Measurements from ENCODE around the gene PLCB1. TPM values are rescaled to one million over a fixed set of nuclear protein-coding genes. Genes with fewer than 3 reads are reported as not detected.

PLCB1 gene
- total RNA-seq, 3 donors from 2014 or later = 12.2 to 106 (median 30.5) TPM

DNA sequence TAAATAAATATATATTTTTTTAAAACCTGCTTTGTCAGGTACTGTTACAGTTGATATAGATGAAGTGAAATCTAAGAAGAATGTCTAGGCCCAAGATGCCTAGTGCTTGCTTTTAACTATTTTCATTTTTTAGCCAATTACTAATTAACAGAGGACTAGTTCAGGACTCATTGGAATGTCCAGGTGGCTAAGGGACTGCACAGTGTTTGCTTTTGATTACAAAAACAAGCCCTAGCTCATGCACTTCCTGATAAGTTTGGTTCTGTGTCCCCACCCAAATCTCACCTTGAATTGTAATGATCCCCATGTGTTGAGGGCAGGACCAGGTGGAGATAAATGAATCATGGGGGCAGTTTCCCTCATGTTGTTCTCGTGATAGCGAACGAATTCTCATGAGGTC, 417.1 kb downstream of the PLCB1 start:
- Histone ChIP-seq H3K4me3 (no peak overlapping the region), H3K36me3 (no peaks in the 10 kb centered on the region), H3K9me3 (no peaks in the 10 kb centered on the region), H3K27ac (no peak overlapping the region), H3K27me3 (no peaks in the 10 kb centered on the region), H3K4me1 (no peaks in the 10 kb centered on the region)
- no peak for DNase-seq (ENCODE audit: low spot score in 2 of 2)
- intact Hi-C loops (cut with DNase I; ENCODE audit: low total_unique reads) = no loop called here
- TF ChIP-seq POLR2A (IDR thresholded peaks at IDR 0.05) (no peak), POLR2AphosphoS5 (IDR thresholded peaks at IDR 0.05) (no peak)
- TF ChIP-seq, protein P1, sequence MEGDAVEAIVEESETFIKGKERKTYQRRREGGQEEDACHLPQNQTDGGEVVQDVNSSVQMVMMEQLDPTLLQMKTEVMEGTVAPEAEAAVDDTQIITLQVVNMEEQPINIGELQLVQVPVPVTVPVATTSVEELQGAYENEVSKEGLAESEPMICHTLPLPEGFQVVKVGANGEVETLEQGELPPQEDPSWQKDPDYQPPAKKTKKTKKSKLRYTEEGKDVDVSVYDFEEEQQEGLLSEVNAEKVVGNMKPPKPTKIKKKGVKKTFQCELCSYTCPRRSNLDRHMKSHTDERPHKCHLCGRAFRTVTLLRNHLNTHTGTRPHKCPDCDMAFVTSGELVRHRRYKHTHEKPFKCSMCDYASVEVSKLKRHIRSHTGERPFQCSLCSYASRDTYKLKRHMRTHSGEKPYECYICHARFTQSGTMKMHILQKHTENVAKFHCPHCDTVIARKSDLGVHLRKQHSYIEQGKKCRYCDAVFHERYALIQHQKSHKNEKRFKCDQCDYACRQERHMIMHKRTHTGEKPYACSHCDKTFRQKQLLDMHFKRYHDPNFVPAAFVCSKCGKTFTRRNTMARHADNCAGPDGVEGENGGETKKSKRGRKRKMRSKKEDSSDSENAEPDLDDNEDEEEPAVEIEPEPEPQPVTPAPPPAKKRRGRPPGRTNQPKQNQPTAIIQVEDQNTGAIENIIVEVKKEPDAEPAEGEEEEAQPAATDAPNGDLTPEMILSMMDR (IDR thresholded peaks at IDR 0.05) = no peak

DNA sequence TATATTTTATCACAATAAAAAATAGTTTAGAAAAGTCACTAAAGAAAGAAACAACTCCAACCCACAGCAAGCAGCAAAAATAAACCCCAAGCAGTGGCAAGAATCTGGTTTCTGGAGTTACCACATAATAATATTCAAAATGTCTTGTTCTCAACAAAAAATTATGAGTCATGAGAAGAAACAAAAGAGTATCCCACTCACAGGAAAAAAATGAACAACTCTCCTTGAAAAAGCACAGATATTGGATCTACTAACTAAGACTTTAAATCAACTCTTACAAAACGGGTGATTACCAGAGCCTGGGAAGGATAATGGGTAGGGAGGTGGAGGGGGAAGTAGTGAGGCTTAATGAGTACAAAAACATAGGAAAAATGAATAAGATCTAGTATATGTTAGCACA, 425.6 kb downstream of the PLCB1 start:
- peaks cover 5 to 24% of the 10 kb centered on the region in 2 donors for H3K9me3 ChIP-seq

DNA sequence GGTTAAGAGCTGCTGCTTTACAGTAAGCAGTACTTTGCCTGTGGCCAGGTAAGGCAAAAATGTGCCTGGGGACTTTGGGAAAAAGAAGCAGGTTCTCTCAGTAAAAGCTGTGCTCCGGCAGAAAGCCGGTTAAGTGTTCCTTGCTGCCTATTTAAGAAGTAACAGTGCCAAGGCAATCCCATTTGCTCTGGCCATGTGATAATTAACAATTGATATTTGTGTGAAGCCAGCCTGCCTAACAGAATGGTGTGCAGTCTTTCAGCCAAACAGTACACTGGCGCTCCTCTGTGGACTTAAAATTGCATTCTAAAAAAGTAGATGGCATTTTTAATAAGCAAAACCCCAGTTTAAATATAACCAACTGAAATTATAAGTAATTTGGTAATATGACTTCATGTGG, 430.3 kb downstream of the PLCB1 start:
- Histone ChIP-seq H3K36me3 (no peaks in the 10 kb centered on the region), H3K27ac (no peak overlapping the region), H3K9me3 (peaks cover 0 to 12% of the 10 kb centered on the region in 2 donors), H3K27me3 (no peaks in the 10 kb centered on the region), H3K4me1 (no peaks in the 10 kb centered on the region), H3K4me3 (no peak overlapping the region)
- no peak for DNase-seq (ENCODE audit: low spot score in 2 of 2)
- TF ChIP-seq POLR2A (IDR thresholded peaks at IDR 0.05) (no peak), POLR2AphosphoS5 (IDR thresholded peaks at IDR 0.05) (no peak)
- TF ChIP-seq, protein P1 (IDR thresholded peaks at IDR 0.05) = no peak
- intact Hi-C loops (cut with DNase I; ENCODE audit: low total_unique reads) = no loop called here

More for the DNA sequence above, 425.6 kb downstream of the PLCB1 start:
- no peaks in the 10 kb centered on the region for H3K27me3 ChIP-seq
- no peaks in the 10 kb centered on the region for H3K4me1 ChIP-seq
- no peak overlapping the region for H3K27ac ChIP-seq
- no peaks in the 10 kb centered on the region for H3K36me3 ChIP-seq
- intact Hi-C loops (cut with DNase I; ENCODE audit: low total_unique reads) = no loop called here
- no peak overlapping the region for H3K4me3 ChIP-seq
- no peak for DNase-seq (ENCODE audit: low spot score in 2 of 2)
- TF ChIP-seq POLR2A (IDR thresholded peaks at IDR 0.05) (no peak), POLR2AphosphoS5 (IDR thresholded peaks at IDR 0.05) (no peak)
- TF ChIP-seq, protein P1 (IDR thresholded peaks at IDR 0.05) = no peak

DNA sequence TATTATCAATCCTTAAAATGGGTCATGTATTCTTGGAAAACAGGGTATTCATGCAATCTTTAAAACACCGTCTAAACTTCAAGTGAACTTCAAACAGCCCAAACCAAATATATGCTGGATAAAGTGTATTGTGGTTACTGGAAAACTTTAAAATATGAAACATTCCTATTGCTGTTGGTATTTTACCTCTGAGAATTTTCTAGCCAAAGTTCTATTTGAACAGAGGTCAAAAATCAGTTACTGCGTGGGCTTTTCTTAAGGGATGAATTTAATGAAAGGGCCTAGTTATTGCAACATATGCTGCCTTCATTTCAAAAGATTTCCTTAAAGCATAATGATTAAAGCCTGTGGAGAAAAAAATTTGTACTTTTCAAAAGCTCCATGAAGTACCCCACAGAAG, 436.0 kb downstream of the PLCB1 start:
- Histone ChIP-seq H3K4me1 (peaks cover 0 to 5% of the 10 kb centered on the region in 2 donors), H3K9me3 (no peaks in the 10 kb centered on the region), H3K27ac (peak overlapping the region; percentile 4 to 79), H3K36me3 (no peaks in the 10 kb centered on the region), H3K27me3 (no peaks in the 10 kb centered on the region), H3K4me3 (no peak overlapping the region)
- DNase-seq (ENCODE audit: low spot score in 2 of 2) = no peak
- intact Hi-C loops (cut with DNase I; ENCODE audit: low total_unique reads) = loop anchor here (5.0 kb wide), 1 partner anchor 686 kb away; no protein-coding TSS in a partner anchor
- no peak for TF ChIP-seq POLR2AphosphoS5 (IDR thresholded peaks at IDR 0.05)
- TF ChIP-seq POLR2A (IDR thresholded peaks at IDR 0.05) = no peak
- TF ChIP-seq, protein P1 (IDR thresholded peaks at IDR 0.05) = no peak

DNA sequence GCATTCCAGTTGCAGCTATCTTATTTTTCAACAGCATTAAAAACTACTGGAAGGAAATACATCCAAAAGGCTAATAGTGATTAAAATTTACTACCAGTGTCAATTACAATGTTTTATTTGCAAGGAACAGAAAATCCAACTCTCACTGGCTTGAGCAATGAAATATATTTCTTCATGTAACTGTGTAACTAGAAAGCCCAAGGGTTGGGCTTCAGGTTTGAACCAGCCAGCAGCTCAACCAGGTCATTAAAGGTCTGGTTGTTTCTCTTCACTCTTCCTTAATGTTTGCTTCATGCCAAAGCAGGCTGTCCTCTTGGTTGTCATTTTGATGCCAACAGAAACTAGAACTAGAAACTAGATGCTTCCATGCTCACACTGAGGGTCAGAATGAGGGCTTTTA, 437.7 kb downstream of the PLCB1 start:
- intact Hi-C loops (cut with DNase I; ENCODE audit: low total_unique reads) = loop anchor here (5.0 kb wide), 1 partner anchor 687 kb away; no protein-coding TSS in a partner anchor
- TF ChIP-seq POLR2A (IDR thresholded peaks at IDR 0.05) = no peak
- TF ChIP-seq POLR2AphosphoS5 (IDR thresholded peaks at IDR 0.05) = no peak
- TF ChIP-seq, protein P1 (IDR thresholded peaks at IDR 0.05) = no peak
- no peaks in the 10 kb centered on the region for H3K27me3 ChIP-seq
- H3K27ac ChIP-seq = peak overlapping the region; percentile 10 to 48
- no peaks in the 10 kb centered on the region for H3K36me3 ChIP-seq
- no peak for DNase-seq (ENCODE audit: low spot score in 2 of 2)
- peaks cover 0 to 5% of the 10 kb centered on the region in 2 donors for H3K4me1 ChIP-seq
- H3K9me3 ChIP-seq = no peaks in the 10 kb centered on the region
- H3K4me3 ChIP-seq = no peak overlapping the region

Data from breast epithelium (tissue), 4 donors.